HG03139 (cell line): Measurements from ENCODE around the gene CCDC80.
A peak's percentile ranks its signal among the peaks of the same experiment; 100 is the strongest.
"Not testable (repeated sequence)": the region's sequence is repeated elsewhere in the genome, so short reads cannot be mapped to it uniquely, and the experiment has no call there.

Experiments
- ATAC-seq: cut with Tn5 transposase; IDR thresholded peaks from one replicate; pipeline ENCODE4 v1.9.1; 2021; ENCODE audit not compliant: unreplicated experiment

The CCDC80 gene

GRCh38 chr3:112597945-112598344 is 43.0 kb downstream of the CCDC80 start:
- no peak for ATAC-seq

- ATAC-seq = no peak
Observed at GRCh38 chr3:112594856-112595255, 46.1 kb downstream of the CCDC80 start.

GRCh38 chr3:112593258-112593657 is 47.7 kb downstream of the CCDC80 start:
- ATAC-seq = no peak

GRCh38 chr3:112587336-112587735 is 53.6 kb downstream of the CCDC80 start:
- ATAC-seq = no peak

GRCh38 chr3:112585782-112586181 is 55.2 kb downstream of the CCDC80 start:
- ATAC-seq = no peak

GRCh38 chr3:112583105-112583504 is 57.8 kb downstream of the CCDC80 start:
- no peak for ATAC-seq

GRCh38 chr3:112582244-112582874 is 58.6 kb downstream of the CCDC80 start:
- ATAC-seq = no peak

GRCh38 chr3:112579697-112580096 is 61.2 kb downstream of the CCDC80 start:
- ATAC-seq = no peak

GRCh38 chr3:112579232-112579631 is 61.7 kb downstream of the CCDC80 start:
- ATAC-seq = no peak

- ATAC-seq = no peak
Observed at GRCh38 chr3:112572701-112573100, 68.2 kb downstream of the CCDC80 start.

GRCh38 chr3:112569265-112569664 is 71.7 kb downstream of the CCDC80 start:
- no peak for ATAC-seq

GRCh38 chr3:112568642-112569041 is 72.3 kb downstream of the CCDC80 start:
- no peak for ATAC-seq

- ATAC-seq = no peak
Observed at GRCh38 chr3:112564940-112565305, 76.0 kb downstream of the CCDC80 start.

- not testable (repeated sequence) for ATAC-seq
Observed at GRCh38 chr3:112564247-112564939, 76.5 kb downstream of the CCDC80 start.

GRCh38 chr3:112561734-112562529 is 79.0 kb downstream of the CCDC80 start, which contains the start of the genes ATG3 and SLC35A5:
Gene ATG3 (minus strand): TSS chr3:112561962. CDS start chr3:112561528, 434 bp downstream.
Gene SLC35A5 (plus strand): TSS chr3:112562045. CDS start chr3:112563404, 1,359 bp downstream.
- peak; percentile 77 for ATAC-seq

- peak; percentile 32 for ATAC-seq
Observed at GRCh38 chr3:112561484-112561733, 79.5 kb downstream of the CCDC80 start.

- peak; percentile 24 for ATAC-seq
Observed at GRCh38 chr3:112560721-112561483, 80.0 kb downstream of the CCDC80 start.

GRCh38 chr3:112560307-112560706 is 80.6 kb downstream of the CCDC80 start:
- ATAC-seq = no peak

- no peak for ATAC-seq
Observed at GRCh38 chr3:112557976-112558375, 83.0 kb downstream of the CCDC80 start.

GRCh38 chr3:112555535-112556170 is 85.3 kb downstream of the CCDC80 start:
- no peak for ATAC-seq

GRCh38 chr3:112550859-112551258 is 90.1 kb downstream of the CCDC80 start:
- no peak for ATAC-seq
